Eye (tissue), 1 donor: ENCODE results near the gene MYB.
"Not testable (repeated sequence)": the region's sequence is repeated elsewhere in the genome, so short reads cannot be mapped to it uniquely, and the experiment has no call there.

Experiments
- DNase-seq: peaks from one replicate; pipeline ENCODE4 v3.0.0-alpha.2; 2015

MYB gene

GRCh38 chr6:135180542-135181332 is at the start of gene MYB:
MYB (plus strand) TSS chr6:135181308; CDS start chr6:135181514, 206 bp downstream.
- peak; percentile 91 for DNase-seq

DNA sequence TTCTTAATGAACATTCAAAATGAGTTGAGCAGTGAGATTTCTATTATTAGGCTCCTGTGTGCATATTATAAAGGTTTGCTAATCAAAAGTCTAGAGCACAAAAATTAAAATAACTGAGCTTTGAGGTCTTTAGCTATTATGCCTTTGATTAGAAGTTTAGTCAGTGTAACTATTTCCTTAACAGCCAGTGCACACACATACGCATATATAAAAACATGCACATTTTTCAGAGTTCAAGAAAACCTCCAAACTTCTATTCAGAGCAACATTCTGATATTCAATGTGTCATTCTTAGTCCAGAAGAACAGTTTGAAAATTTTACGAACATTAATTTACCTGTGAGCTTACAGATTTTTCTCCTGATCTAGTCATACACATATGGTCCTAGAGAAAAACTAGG is 48.3 kb upstream of the MYB start:
- DNase-seq: no peak

DNA sequence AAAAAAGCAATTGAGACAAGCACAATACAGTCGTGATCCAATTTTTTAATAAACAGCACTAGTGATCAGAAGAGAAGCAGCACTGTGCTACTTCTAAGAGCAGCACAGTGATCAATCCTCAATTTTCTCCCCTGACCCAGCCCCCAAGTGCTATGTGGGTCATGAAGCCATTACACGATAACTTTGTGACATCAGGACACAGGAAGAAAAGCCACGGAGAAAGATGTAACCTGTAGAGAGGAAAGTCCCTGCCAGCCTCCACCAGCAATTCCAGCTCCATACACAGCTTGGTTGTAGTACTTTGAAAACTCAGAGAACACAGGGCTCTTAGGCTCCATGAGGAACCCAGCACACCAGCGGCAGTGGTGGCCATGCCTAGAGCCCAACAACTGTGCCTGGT is 45.3 kb upstream of the MYB start:
- no peak for DNase-seq

GRCh38 chr6:135137826-135138225 is 43.3 kb upstream of the MYB start:
- no peak for DNase-seq

GRCh38 chr6:135141182-135141581 is 39.9 kb upstream of the MYB start:
- no peak for DNase-seq

DNA sequence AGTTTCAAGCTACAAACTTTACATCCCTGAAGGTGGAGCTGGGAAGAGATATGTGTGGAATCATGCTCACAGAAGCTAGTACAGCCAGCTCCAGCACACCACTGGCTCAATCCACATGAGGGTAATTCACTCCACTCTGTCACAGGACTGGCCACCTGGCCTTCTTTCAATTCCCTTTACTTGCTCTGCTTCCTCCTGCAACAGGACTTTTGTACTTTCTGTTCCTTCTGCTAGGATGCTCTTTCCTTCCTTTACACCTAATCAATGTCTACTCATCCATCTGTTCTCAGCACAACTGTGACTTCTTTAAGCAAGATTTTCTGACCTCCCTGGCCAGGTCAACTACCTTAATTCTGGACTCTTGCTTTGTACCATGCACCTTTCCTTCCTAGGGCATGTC is 39.4 kb upstream of the MYB start:
- no peak for DNase-seq

DNA sequence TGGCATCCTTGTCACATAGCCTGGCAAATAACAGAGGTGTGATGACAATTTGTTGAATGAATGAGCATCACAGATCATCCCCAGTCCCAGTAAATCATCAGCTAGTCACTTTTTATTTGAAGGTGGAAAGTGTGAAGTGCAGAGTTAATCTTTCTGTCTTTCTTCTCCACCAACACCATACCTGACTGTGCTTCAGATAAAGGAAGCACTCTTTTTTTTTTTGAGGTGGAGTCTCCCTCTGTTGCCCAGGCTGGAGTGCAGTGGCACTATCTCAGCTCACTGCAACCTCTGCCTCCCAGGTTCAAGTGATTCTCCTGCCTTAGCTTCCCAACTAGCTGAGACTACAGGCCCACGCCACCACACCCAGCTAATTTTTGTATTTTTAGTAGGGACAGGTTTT is 38.9 kb upstream of the MYB start:
- not testable (repeated sequence) for DNase-seq

DNA sequence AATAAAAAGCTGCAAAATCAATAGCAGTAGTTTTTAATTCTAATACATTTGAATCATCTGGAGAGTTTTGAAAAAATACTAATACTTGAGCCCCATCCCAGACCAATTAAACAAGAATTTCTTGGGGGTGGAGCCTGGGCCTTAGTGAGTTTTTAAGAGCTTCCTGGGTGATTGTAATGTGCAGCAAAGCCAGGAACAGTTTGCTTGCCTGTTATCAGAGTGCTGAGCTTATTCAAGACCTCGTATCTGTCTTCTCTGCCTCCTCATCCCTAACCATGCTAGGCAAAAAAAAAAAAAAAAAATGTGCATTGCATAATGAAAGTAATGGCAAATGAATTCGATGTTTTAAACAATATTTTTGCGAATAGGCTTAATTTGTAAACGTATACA is 36.4 kb upstream of the MYB start:
- DNase-seq: no peak

DNA sequence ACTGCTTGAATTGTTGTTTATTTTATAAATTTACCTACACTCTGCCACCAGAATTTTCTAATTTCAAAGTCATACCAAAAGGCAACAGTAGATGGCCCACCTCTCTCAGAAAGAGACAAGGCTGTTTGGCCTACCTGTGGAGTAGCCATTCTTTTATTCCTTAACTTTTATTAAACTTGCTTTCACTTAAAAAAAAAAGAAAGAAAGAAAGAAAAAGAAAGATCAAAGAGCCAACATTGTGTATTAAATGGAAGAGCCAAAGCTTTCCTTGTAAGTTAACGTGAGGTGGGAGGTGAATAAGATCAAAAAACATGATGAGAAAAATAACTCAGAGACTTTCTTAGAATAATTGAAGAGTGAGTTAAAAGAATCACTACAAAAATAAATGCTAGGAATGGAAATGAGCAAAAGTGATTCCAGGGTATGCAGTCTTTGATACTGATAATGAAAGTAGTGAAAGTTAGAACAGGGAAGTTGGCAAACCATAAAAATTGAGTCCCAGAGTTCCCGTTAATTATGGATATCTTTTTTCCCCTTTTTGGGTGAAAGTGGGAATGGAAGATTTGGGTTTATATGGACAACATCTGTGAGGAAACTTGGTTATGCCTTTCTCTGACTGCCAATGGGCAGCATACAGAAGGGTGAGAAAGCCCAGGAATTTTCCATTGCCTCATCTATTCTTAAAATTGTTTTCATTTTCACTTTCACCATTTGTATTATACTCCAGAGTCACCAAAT is 35.9 kb upstream of the MYB start:
- peak; percentile 44 for DNase-seq

GRCh38 chr6:135146162-135146934 is 34.8 kb upstream of the MYB start:
- DNase-seq: no peak

DNA sequence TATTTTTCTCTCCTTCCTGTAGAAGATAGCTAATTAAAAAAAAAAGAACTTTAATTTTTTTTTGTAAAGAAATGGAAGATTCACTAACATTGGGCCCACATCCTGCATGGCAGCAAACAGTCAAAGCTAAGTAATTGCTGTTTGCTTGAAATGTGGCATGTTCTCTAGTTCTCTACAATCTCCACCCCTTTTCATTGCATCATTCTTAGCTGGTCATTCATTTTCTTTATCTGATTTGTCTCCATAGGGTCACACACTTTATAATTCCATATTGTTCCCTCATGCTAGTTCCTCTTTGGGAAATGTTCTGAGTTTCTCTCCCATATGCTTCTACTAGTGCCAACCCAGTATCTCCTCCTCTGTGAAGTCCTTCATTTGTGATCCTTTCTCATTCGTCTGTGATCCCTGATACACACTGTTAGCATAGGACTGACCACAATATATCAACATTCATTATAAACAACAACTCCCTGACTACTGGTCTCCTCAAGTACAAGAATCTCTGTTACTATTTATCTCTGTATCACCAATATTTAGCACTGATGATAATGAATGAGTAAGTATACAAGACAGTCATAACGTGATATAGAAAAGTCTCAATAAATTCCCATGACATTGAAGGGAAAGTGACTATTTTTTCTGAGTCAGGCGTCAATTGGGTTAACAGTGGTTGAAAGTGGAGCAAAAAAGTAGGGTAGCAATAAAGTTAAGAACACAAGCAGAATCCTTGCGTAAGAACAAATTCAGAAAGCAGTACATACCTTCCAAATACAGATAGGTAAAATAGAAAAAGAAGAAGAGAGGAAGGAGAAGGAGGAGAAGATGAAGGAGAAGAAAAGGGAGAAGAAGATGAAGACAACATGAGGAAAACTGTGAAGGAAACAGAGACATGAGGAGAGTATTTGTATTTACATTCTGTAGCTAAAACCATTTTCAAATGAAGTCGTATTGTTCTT is 33.2 kb upstream of the MYB start:
- no peak for DNase-seq

- DNase-seq: no peak
Measured at GRCh38 chr6:135148889-135149288, 32.2 kb upstream of the MYB start.

- no peak for DNase-seq
Measured at GRCh38 chr6:135149376-135149775, 31.7 kb upstream of the MYB start.

GRCh38 chr6:135150481-135150880 is 30.6 kb upstream of the MYB start:
- not testable (repeated sequence) for DNase-seq

- DNase-seq: not testable (repeated sequence)
Measured at GRCh38 chr6:135154125-135154524, 27.0 kb upstream of the MYB start.

GRCh38 chr6:135158397-135158796 is 22.7 kb upstream of the MYB start:
- DNase-seq: no peak

DNA sequence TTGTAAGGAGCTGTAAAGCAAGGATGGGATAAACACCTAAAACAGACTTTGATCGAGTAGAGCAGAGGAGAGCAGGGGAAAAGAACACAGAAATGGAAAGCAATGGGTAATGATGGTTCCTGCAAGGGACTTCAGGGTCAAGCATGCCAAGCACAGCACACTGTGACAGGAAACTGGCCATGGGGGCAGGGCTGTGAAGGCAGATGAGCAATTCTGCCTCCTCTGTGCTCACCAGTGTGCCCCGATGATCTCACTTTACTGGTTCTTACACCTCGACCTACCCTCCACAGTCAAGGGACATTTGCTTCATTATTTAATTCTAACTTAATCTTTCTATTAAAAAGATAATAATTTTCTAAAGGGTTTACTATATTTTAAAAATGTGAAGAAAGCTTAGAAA is 21.6 kb upstream of the MYB start:
- DNase-seq: no peak

DNA sequence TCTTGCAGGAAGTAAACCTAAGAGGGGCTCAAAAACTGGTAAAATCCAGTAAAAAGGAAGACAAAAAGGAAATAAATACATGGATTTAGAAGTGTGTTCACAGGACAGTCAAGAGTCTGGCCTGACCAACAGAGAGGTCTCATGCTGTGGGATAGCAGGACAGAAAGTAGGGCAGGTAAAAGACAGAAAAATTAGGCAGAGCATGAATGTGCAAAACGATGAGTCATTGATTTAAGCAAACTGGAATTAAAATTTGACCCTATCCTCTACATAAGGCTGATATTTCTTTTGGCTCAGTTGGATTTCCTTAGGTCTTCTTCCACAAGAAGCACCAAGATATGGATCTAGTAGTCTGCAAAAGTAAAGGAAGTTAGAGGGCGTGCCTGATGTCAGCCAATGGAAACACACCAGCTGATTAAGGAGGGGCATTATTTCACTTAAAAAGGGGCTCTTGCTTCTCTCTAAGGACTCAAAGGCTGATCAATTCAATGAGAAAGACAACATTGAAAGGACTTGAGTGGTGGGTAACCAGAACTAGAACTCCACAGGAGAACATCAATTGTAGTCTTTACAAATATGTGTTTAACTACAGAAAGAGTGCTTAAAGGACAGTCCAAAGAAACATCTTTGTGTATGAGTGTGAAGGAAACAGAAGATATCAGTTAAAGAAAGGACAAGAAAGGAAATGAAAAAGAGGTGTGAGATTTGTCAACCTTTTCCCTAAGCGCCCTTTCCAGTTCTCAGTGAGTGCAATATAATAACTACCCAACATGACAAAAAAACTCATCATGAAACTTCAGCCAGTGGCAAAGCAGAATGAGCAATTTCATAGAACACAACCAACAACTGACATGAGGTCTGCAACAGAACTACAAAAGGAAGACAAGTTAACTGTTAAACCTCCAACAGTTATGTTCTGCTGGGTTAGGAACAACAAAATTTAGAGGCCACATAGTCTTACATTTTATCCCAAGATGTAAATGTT is 19.4 kb upstream of the MYB start:
- DNase-seq: no peak

- no peak for DNase-seq
Measured at GRCh38 chr6:135162678-135163439, 18.2 kb upstream of the MYB start.

- no peak for DNase-seq
Measured at GRCh38 chr6:135163440-135163738, 17.7 kb upstream of the MYB start.

GRCh38 chr6:135164387-135164786 is 16.7 kb upstream of the MYB start:
- DNase-seq: not testable (repeated sequence)
